Measurements from ENCODE around the gene CRYBA2.

DNA sequence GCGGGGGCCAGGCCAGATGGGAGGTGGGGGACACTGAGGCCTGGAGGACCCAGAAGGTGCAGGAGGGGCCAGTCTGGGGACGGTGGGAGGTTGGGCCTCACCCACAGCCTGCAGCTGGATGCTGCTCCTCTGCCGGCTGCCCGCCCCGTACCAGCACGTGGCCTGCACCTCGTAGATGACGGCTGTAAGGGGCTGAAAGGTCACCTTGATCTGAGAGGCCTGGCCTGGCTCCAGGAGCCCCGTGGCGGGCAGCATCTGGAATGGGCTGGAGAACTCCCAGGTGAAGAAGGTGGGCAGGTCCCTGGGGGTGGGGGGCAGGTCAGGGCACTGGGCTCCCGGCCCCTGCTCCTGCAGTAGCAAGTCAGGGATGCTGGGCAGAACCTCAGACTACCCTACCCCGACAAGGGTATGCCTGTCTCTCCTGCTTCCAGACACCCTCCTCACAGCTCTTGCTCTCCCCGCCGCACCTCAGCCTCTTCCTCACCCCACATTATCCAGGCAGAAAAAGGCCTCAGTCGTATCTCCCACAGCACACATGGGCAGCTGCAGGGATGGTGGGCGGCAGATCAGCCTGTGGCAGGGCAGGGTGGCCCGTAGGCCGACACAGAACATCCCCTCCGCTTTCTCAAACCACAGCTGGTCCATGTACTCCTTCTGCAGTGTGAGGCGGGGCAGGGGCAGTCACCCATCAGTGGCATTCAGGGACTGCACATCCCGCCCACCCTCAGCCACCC, 38.0 kb upstream of the CRYBA2 start:
- TF ChIP-seq EZH2 (IDR thresholded peaks at IDR 0.05; ENCODE audit: low read length, unreplicated experiment), result no peak
- TF ChIP-seq, protein P1, sequence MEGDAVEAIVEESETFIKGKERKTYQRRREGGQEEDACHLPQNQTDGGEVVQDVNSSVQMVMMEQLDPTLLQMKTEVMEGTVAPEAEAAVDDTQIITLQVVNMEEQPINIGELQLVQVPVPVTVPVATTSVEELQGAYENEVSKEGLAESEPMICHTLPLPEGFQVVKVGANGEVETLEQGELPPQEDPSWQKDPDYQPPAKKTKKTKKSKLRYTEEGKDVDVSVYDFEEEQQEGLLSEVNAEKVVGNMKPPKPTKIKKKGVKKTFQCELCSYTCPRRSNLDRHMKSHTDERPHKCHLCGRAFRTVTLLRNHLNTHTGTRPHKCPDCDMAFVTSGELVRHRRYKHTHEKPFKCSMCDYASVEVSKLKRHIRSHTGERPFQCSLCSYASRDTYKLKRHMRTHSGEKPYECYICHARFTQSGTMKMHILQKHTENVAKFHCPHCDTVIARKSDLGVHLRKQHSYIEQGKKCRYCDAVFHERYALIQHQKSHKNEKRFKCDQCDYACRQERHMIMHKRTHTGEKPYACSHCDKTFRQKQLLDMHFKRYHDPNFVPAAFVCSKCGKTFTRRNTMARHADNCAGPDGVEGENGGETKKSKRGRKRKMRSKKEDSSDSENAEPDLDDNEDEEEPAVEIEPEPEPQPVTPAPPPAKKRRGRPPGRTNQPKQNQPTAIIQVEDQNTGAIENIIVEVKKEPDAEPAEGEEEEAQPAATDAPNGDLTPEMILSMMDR (conservative IDR thresholded peaks at IDR 0.05; ENCODE audit: low read depth, low read length), result no peak

Data from PC-3 (cell line).